ENCODE data around the gene PEX12.

PEX12 gene

GRCh38 chr17:35578197-35578928 lies at the start of gene PEX12:
TSS of gene PEX12 (minus strand) at chr17:35578571. CDS start at chr17:35578021, 550 bp downstream.
- peak; percentile 58 for DNase-seq (ENCODE audit: extremely low read depth, low read depth)
- TF ChIP-seq CTCF (IDR thresholded peaks at IDR 0.05; ENCODE audit: low read depth, low read length) = no peak; the same call in none of the 2 replicates

GRCh38 chr17:35627417-35627816 lies 49.0 kb upstream of the PEX12 start:
- no peak for TF ChIP-seq CTCF (IDR thresholded peaks at IDR 0.05; ENCODE audit: low read depth, low read length)
- DNase-seq (ENCODE audit: extremely low read depth, low read depth) = no peak

- DNase-seq (ENCODE audit: extremely low read depth, low read depth) = no peak
- TF ChIP-seq CTCF (IDR thresholded peaks at IDR 0.05; ENCODE audit: low read depth, low read length) = no peak
Measured at GRCh38 chr17:35621768-35622167, 43.4 kb upstream of the PEX12 start.

- TF ChIP-seq CTCF (IDR thresholded peaks at IDR 0.05; ENCODE audit: low read depth, low read length) = no peak
- DNase-seq (ENCODE audit: extremely low read depth, low read depth) = no peak
Measured at GRCh38 chr17:35618628-35619027, 40.3 kb upstream of the PEX12 start.

GRCh38 chr17:35617505-35617904 lies 39.1 kb upstream of the PEX12 start:
- TF ChIP-seq CTCF (IDR thresholded peaks at IDR 0.05; ENCODE audit: low read depth, low read length) = no peak
- no peak for DNase-seq (ENCODE audit: extremely low read depth, low read depth)

GRCh38 chr17:35616536-35616935 lies 38.2 kb upstream of the PEX12 start:
- TF ChIP-seq CTCF (IDR thresholded peaks at IDR 0.05; ENCODE audit: low read depth, low read length) = no peak

GRCh38 chr17:35614810-35615209 lies 36.4 kb upstream of the PEX12 start:
- TF ChIP-seq CTCF (IDR thresholded peaks at IDR 0.05; ENCODE audit: low read depth, low read length) = no peak
- no peak for DNase-seq (ENCODE audit: extremely low read depth, low read depth)

More at GRCh38 chr17:35616536-35616935, 38.2 kb upstream of the PEX12 start:
- no peak for DNase-seq (ENCODE audit: extremely low read depth, low read depth)

Measured in AG09319 (cell line).